Lung (tissue), 12 donors: ENCODE data around the gene ZNF804B. TPM values are rescaled to one million over a fixed set of nuclear protein-coding genes. Genes with fewer than 3 reads are reported as not detected.

Source experiments
- ATAC-seq: fragments of 200-7000 bp; cut with Tn5 transposase; one replicate; pipeline ENCODE4 v1.9.1; 2020; ENCODE audit warnings: moderate number of reproducible peaks; ENCODE audit not compliant: insufficient read depth, low FRiP score
- DNase-seq, 3 donors: peaks; one replicate each; pipeline ENCODE4 v3.0.0-alpha.2; 2013 to 2017
- H3K27ac ChIP-seq, 2 donors: one replicate each; pipeline ENCODE4 v1.5.1; 2013; ENCODE audit warnings: mild to moderate bottlenecking in 2 of 2, moderate library complexity in 2 of 2, control low read depth in 1 of 2, inconsistent platforms in 1 of 2, low read depth in 1 of 2, low read length in 1 of 2
- H3K27me3 ChIP-seq, 3 donors: one replicate each; pipeline ENCODE4 v1.5.1; 2013; ENCODE audit warnings: low read length in 2 of 3; ENCODE audit not compliant: control insufficient read depth in 3 of 3, insufficient read depth in 3 of 3
- H3K36me3 ChIP-seq, 4 donors: one replicate each; pipeline ENCODE4 v1.5.1; 2013; ENCODE audit warnings: low read length in 4 of 4, mild to moderate bottlenecking in 1 of 4, moderate library complexity in 1 of 4; ENCODE audit not compliant: control insufficient read depth in 4 of 4, insufficient read depth in 4 of 4
- H3K4me1 ChIP-seq, 5 donors: one replicate each; pipeline ENCODE4 v1.5.1; 2013; ENCODE audit warnings: low read length in 5 of 5, mild to moderate bottlenecking in 2 of 5, moderate library complexity in 1 of 5; ENCODE audit not compliant: control insufficient read depth in 5 of 5, insufficient read depth in 5 of 5
- H3K4me3 ChIP-seq: one replicate; pipeline ENCODE4 v1.5.1; 2013; ENCODE audit warnings: mild to moderate bottlenecking, control low read depth, moderate library complexity
- H3K9ac ChIP-seq, 2 donors: one replicate each; pipeline ENCODE4 v1.5.1; 2013; ENCODE audit warnings: low read length in 2 of 2, control low read depth in 1 of 2; ENCODE audit not compliant: insufficient read depth in 1 of 2
- H3K9me3 ChIP-seq, 4 donors: one replicate each; pipeline ENCODE4 v1.5.1; 2013; ENCODE audit warnings: low read length in 3 of 4, mild to moderate bottlenecking in 1 of 4, moderate library complexity in 1 of 4; ENCODE audit not compliant: control insufficient read depth in 4 of 4, insufficient read depth in 3 of 4
- WGBS, 2 donors: extraction: QIAGEN DNeasy Blood & Tissue Kit; methylation state at CpG; one replicate each; pipeline ENCODE4 v1.1.7; 2013; 5-methylcytosine and 5-hydroxymethylcytosine counted together
- polyA plus RNA-seq, 2 donors: library from polyadenylated mRNA; stranded (reverse); fragments of 200-250 nt; gene quantifications; one replicate each; pipeline ENCODE4 v1.2.1, GENCODE V29; 2013
- total RNA-seq, 2 donors: library from RNA; depleted of rRNA in 1 of 2; stranded (reverse); fragments of >200 nt in 1 of 2; gene quantifications; one replicate each; pipeline ENCODE4 v1.2.1, GENCODE V29; 2014 to 2021
- TF ChIP-seq, protein P1 (sequence below): IDR thresholded peaks from 2 replicates; pipeline ENCODE4 v1.5.1; 2012; ENCODE audit warnings: mild to moderate bottlenecking; ENCODE audit errors: control extremely low read depth, extremely low read depth
- donor health status: control.
- donor health status: control.
- donor health status: Bipolar disorder and iron deficiency.
- donor health status: healthy.
- donor health status: DM: yes; HTN: yes; CAD: no.

ZNF804B gene
- total and polyA plus RNA-seq, 4 donors: not detected

GRCh38 chr7:88845091-88845490, 85.6 kb downstream of the ZNF804B start:
- Histone ChIP-seq H3K36me3 (no peaks in the 10 kb centered on the region), H3K27me3 (no peaks in the 10 kb centered on the region), H3K4me1 (no peaks in the 10 kb centered on the region), H3K27ac (no peak overlapping the region), H3K4me3 (no peak overlapping the region), H3K9ac (no peak overlapping the region), H3K9me3 (no peaks in the 10 kb centered on the region)
- no peak for DNase-seq
- TF ChIP-seq, protein P1, sequence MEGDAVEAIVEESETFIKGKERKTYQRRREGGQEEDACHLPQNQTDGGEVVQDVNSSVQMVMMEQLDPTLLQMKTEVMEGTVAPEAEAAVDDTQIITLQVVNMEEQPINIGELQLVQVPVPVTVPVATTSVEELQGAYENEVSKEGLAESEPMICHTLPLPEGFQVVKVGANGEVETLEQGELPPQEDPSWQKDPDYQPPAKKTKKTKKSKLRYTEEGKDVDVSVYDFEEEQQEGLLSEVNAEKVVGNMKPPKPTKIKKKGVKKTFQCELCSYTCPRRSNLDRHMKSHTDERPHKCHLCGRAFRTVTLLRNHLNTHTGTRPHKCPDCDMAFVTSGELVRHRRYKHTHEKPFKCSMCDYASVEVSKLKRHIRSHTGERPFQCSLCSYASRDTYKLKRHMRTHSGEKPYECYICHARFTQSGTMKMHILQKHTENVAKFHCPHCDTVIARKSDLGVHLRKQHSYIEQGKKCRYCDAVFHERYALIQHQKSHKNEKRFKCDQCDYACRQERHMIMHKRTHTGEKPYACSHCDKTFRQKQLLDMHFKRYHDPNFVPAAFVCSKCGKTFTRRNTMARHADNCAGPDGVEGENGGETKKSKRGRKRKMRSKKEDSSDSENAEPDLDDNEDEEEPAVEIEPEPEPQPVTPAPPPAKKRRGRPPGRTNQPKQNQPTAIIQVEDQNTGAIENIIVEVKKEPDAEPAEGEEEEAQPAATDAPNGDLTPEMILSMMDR: no peak
- WGBS, 2 donors: 68 to 94% methylated on average over 12 of the region's 12 CpGs
- no peak for ATAC-seq

DNA sequence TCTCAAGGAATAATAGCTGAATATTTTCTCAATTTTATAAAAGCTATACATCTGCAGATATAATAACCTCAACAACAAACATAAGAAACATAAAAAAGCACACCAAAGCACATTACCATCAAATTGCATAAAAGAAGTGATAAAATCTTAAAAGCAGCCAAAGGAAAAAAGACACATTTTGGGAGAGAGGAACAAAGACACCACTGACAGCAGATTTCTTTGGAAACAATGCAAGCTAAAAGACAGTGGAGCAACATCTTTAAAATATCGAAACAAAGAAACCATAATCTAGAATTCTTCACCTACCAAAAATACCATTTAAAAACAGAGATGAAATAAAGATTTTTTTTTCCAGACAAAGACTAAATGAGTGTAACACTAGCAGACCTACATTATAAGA, 91.7 kb downstream of the ZNF804B start:
- H3K27me3 ChIP-seq: no peaks in the 10 kb centered on the region
- no peak overlapping the region for H3K9ac ChIP-seq
- H3K9me3 ChIP-seq: no peaks in the 10 kb centered on the region
- no peak for DNase-seq
- H3K4me1 ChIP-seq: no peaks in the 10 kb centered on the region
- 95 to 96% methylated on average over 1 of the region's 1 CpG for WGBS, 2 donors
- no peak overlapping the region for H3K27ac ChIP-seq
- no peak for ATAC-seq
- no peaks in the 10 kb centered on the region for H3K36me3 ChIP-seq
- TF ChIP-seq, protein P1: no peak
- no peak overlapping the region for H3K4me3 ChIP-seq

- Histone ChIP-seq H3K4me3 (no peak overlapping the region), H3K9me3 (no peaks in the 10 kb centered on the region), H3K4me1 (no peaks in the 10 kb centered on the region), H3K27me3 (no peaks in the 10 kb centered on the region), H3K9ac (no peak overlapping the region), H3K36me3 (no peaks in the 10 kb centered on the region), H3K27ac (no peak overlapping the region)
- TF ChIP-seq, protein P1: no peak
- DNase-seq (no peak), ATAC-seq (no peak)
Measured at GRCh38 chr7:88859288-88859687, 99.8 kb downstream of the ZNF804B start.

- WGBS, 2 donors: 64 to 72% methylated on average over 2 of the region's 2 CpGs
- ATAC-seq (no peak), DNase-seq (no peak)
- H3K36me3 ChIP-seq: no peaks in the 10 kb centered on the region
- no peaks in the 10 kb centered on the region for H3K4me1 ChIP-seq
- TF ChIP-seq, protein P1: no peak
- H3K27me3 ChIP-seq: no peaks in the 10 kb centered on the region
- no peak overlapping the region for H3K9ac ChIP-seq
- peaks cover 0 to 2% (median 0%) of the 10 kb centered on the region in 4 donors for H3K9me3 ChIP-seq
- H3K4me3 ChIP-seq: no peak overlapping the region
- H3K27ac ChIP-seq: no peak overlapping the region
Measured at GRCh38 chr7:88866265-88866863, 106.9 kb downstream of the ZNF804B start.
